ENCODE measurements around the gene LTA4H. TPM values are rescaled to one million over a fixed set of nuclear protein-coding genes. Genes with fewer than 3 reads are reported as not detected.
"Not testable (repeated sequence)": the region's sequence is repeated elsewhere in the genome, so short reads cannot be mapped to it uniquely, and the experiment has no call there.

Gene LTA4H
- polyA plus RNA-seq (2013, experiment 1 of 2; ENCODE audit: insufficient read length), result 47.0 TPM
- 45.7 TPM for polyA plus RNA-seq (2013, experiment 2 of 2; ENCODE audit: insufficient read length)

DNA sequence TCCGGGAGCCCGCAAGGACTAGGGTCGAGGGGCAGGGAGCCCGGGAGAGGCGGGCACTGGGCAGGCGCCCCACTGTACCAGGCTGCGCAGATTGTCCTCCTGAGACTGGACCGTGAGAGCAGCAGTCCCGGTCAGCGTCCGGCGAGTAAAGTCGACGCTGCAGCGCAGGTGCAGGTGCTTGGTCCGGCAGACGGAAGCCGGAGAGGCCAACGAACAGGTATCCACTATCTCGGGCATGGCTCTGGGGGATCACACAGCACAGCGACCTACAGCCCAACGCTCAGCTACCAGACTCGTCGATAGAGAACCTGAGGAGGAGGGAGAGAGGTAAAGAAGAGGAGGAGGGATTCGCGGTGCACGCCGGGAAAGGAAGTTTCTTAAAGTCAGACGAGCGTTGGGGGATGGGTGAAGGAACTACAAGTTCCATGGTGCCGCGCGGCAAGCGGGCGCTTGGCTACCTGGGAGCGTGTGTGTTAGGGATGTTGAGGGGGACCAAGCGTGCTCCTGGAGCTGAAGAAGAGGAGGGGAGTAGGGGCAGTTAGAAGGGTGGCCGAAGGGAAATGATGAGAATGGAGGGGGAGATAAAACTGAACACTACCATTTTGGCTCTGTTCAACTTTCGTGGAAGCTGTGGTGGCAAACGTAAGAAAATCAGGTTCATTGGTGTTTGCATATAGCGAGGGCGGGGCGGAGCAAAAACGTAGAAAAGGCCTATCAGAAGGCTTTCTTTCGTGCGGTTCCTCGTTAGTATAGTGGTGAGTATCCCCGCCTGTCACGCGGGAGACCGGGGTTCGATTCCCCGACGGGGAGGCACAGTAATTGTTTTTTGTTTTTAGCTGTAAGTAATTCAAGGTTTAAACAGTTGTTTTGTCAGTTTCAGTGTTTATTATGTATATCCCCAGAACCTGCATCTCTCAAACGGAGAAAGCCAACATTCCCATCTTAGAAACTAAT lies at the start of gene LTA4H:
LTA4H (minus strand) TSS at position 305 of the 954 bp plus-strand sequence; CDS start at position 237, 68 bp downstream.
- DNase-seq, result peak; percentile 98

- DNase-seq, result no peak
Measured at GRCh38 chr12:96084624-96085023, 49.2 kb upstream of the LTA4H start.

GRCh38 chr12:96083020-96083719 lies 47.8 kb upstream of the LTA4H start:
- DNase-seq, result no peak

GRCh38 chr12:96081596-96081995 lies 46.2 kb upstream of the LTA4H start:
- DNase-seq, result no peak

DNA sequence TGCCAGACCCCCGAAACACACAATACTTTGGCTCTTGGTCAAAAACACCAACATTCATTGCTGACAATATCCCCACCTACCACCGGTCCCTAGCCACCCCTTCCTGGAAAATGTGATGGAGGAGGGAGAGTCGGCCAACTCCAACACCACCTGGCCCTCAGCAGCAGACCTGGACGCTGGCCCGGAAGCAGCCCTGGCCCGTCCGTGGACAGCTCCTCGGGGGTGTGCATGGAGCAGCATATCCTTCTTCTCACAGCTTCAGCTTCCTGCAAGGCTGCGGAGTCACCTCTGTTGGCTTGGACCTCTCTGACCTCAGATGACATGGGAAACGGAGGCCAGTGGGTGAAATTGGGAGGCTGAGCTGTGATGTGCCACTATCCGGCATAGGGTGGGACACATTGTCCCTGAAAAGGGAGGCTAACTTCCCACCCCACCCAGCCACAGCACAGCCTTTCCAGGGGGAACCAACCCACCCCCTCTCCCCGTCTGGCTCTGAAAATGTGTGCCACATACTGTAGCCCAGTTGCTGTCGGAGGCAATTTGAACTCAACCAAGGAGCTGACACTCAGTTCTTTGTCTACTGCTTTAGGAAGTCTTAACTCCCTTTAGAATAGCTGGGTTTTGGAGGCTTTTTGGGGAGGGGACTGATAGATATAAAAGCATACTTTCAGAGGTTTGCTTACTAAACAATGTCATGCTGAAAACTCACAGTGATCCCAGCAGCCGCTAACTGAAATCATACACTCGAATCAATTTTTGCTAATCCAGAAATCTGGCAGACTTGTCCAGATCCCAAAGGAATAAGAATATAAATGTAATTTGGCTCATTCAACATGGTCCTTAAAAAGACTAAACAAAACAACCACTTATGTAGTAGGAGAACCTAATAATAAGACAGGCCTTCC lies 43.1 kb upstream of the LTA4H start:
- DNase-seq, result no peak

DNA sequence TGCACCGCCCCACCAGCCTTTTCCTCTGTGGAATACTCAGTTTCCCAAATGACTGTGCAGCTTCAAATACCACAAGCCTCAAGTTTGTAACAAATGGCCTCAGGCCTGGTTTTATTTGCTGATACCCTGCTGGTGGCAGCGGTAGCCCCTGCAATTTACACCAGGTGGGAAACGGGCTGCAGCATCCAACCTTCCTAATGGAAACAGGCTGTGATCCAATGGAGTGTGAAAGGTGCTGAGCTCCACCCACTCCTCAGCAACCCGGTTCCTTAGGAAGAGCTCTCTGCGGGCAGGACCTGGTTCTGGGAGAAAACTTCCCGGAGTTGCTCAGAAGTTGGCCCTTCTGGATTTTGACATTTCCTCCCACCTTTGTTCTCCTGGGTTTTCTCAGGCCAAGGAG lies 41.7 kb upstream of the LTA4H start:
- DNase-seq, result no peak

- no peak for DNase-seq
Measured at GRCh38 chr12:96075560-96075959, 40.2 kb upstream of the LTA4H start.

GRCh38 chr12:96073346-96074330 lies 38.3 kb upstream of the LTA4H start:
- DNase-seq, result no peak

DNA sequence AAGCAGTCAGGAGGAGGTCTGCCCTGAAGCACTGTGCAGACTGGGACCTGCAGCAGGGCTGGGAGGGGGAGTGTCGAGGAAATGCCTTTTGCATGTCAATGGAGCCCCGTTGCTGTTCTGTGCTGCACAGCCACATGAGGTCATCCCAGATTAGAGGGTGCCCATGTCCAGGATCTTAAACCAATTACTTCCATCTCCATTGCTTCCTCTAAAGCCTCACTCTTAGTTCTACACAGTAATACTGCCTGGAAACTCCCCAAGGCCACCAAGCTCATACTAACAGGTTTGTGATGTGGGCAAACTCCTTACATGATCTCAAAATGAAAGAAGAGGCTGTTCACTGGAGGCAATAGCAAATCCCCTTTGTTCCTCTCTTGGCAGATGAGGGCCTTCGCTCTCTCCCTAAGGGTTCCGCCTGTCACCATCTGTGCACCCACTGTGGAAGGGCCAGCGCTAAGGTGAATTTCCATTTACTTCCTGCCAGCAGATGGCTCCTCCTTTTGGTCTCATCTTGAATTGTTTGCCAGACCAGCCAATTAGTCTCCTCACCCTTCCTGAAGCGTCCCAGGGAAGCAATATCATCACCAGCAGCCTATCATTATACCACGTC lies 35.4 kb upstream of the LTA4H start:
- DNase-seq, result peak; percentile 13

DNA sequence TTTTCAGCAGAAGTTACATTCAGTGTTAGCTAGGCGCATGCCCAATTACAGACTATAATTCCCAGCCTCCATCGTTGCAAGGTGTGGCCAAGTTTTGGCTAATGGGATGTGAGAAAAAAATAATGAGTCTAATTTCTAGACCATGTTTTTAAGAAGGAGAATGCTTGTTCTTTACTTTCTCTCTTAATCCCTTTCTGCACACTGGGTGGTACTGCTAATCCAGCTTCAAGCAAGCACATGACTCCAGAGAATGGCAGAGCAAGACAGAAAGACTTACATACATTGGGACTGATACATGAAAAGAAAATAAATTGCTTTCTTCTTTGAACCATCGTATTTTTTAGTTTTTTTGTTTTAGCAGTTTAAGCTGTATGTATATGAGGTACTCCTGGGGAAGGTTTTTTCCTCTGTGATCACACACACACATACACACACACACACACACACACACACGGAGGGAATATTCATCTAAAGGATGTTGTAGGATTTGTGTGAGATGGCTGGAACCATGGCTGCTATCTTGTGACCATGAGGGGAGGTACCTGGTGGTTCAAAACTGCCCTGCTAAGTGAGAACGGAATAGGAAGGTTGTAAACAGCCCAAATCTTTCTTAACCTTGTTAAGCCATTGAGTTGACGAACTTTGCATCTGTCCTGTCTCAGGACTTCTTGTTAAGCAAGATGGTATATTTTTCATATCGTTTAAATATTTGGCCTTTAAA lies 34.3 kb upstream of the LTA4H start:
- DNase-seq, result no peak

- DNase-seq, result no peak
Measured at GRCh38 chr12:96068636-96069035, 33.2 kb upstream of the LTA4H start.

- DNase-seq, result no peak
Measured at GRCh38 chr12:96068111-96068510, 32.7 kb upstream of the LTA4H start.

DNA sequence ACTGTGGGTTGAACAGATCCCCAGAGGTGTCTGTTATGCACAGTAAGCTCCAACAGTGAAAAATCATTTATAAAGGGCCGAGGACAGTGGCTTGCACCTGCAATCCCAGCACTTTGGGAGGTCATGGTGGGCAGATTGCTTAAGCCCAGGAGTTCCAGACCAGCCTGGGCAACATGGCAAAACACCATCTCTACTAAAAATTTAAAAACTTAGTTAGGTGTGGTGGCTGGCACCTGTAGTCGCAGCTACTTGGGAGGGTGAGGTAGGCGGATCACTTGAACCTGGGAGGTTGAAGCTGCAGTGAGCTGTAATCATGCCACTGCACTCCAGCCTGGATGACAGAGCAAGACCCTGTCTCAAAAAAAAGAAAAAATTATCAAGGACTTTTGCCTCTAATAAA lies 30.4 kb upstream of the LTA4H start:
- not testable (repeated sequence) for DNase-seq

DNA sequence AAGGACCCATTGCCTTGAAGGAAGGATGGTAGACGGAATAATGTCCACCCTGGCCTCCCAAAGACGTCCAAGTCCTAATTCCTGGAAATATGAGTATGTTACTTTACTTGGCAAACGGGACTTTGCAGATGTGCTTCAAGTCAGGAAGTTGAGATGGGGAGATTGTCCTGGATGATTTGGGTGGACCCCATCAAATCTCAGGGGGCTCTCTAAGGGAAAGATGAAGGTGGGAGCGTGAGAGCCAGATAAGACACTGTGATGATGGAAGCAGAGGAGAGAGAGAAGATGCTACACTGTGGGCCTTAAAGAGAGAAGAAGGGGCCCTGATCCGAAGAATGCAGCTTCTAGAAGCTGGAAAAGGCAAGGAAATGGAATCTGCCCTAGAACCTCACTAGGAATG lies 29.6 kb upstream of the LTA4H start:
- no peak for DNase-seq

DNA sequence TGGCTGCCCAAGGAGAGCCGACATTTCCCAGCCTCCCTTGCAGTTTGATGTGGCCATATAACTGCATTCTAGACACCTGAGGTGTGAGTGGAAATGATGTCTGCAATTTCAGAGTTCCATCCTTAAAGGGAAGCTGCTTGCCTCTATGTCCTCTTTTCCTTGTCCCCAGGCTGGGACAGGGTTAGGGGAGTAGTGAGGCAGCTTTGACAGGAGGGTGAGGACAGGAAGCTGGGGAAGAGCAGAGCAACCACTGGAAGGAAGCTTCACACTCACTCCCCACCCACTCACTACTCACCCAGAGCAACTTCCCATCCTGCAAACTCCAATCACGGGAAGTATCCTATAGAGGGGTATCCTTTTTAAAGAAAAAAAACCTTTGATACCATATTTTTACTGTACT lies 28.9 kb upstream of the LTA4H start:
- DNase-seq, result no peak

- DNase-seq, result peak; percentile 45
Measured at GRCh38 chr12:96063046-96063445, 27.7 kb upstream of the LTA4H start.

DNA sequence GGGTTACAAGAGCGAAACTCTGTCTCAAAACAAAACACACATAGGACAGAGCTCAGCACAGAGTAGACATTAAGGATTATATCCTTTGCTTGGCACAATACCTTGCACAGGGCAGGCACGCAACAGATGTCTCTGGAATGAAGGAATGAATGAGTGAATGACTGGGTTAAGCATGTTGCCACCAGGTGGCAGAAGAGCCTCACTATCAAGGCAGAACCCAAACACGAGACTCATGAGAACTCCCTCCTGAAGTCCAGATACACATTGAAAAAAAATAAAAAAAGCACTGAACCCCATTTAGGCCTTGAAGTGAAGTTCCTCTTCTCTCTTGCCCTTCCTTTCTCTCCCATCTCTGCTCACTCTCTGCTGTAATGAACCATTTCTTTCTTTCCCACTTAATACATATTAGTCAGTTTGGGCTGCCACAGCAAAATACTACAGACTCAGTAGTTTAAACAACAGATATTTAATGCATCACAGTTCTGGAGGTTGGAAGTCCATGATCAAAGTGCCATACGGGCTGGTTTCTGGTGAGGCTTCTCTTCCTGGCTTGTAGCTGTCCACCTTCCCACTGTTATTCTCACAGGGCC lies 26.6 kb upstream of the LTA4H start:
- peak; percentile 79 for DNase-seq

- no peak for DNase-seq
Measured at GRCh38 chr12:96061323-96061722, 25.9 kb upstream of the LTA4H start.

DNA sequence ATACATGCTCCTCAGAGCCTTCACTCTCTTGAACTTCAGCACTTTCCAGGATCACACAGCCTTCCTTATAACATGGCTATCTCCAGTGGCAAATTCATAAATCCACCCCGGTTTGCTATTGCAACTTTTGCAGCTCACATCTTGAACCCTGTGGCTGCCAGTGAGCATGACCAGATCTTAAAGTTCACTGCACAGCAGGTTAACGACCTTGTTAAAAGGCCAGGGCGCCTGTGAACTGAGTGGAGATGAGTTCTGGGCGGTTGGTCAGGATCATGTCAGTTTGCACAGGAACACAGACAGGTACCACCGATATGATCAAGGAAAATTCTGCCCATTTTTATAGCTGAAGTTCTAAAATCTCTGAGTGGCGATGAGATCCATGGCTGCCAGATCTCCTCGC lies 24.7 kb upstream of the LTA4H start:
- DNase-seq, result no peak
